ENCODE data around the gene TFPT.
"Not testable (repeated sequence)": the region's sequence is repeated elsewhere in the genome, so short reads cannot be mapped to it uniquely, and the experiment has no call there.

The TFPT gene

DNA sequence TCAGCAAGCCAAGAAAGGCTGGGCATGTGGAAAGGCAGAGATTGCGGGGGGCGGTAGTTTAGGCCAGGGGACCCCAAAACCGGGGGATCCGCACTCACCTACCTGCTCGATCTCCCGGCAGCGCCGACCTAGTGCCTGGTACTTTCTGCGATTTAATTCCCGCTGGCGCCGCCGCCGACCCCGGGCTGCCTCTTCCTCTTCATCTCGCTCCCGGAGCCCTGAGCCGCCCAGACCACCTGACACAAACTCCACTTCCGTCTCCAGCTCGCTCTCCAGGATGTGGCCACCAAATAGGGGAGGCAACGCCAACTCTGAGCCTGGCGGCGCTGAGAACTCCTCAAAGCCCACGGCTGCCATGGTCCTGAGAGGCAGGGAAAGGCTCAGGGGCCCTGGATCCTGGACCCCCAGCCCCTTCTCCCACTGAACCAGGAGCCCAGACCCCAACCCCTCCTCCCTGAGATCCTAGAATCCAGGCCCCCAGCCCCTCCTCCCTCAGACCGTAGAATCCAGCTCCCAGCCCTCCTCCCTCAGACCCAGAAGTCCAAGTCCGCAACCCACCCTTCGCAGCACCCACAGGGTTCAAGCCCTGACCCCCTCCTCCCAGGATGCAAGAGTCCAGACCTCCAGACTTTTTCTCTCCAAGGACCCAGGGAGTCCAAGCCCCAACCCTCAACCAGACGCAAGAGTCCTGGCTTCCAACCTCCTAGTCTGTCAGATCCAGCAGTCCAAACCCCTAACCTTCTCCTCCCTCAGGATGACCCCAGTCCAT is 933 bp downstream of the TFPT start:
- DNase-seq, result no peak

DNA sequence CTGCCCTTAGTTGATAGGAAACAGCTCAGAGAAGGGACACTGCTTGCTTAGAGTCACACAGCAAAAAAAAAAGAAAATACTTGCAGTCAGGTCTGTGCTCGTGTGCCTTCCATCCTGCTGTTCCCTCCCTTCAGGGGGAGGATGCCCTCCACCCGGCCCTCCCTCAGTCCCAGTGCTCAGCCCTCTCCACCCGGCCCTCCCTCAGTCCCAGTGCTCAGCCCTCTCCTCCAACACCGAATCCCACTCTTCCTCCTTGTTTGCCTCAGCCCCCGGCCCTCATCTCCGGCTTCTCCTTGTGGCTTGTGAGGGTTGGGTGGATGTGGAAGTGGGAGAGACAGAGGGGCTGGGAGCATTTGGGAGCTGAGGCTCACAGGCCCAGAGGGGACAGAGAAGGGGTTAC is 5.8 kb downstream of the TFPT start:
- DNase-seq, result no peak

- no peak for DNase-seq
Measured at GRCh38 chr19:54108496-54108895, 7.0 kb downstream of the TFPT start.

- DNase-seq, result no peak
Measured at GRCh38 chr19:54107876-54108490, 7.5 kb downstream of the TFPT start.

GRCh38 chr19:54106716-54107115 is 8.7 kb downstream of the TFPT start:
- DNase-seq, result no peak

DNA sequence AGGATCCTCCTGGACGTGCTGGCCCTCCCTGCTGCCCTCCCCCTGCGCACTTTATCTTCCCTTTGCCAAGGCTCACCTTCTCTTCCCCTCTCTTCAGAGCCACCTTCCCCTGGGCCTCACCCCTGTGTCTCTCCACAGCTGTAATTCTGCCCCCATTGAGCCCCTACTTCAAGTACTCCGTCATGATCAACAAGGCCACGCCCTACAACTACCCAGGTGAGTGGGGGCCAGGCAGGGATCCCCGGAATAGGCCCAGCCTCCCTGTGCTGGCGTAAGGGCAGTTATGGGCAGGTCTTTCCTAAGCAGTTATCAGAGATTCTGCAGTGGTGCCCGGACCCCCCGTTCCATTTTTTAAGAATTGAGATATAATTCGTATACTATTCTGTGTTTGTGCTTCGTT is 9.7 kb downstream of the TFPT start:
- no peak for DNase-seq

GRCh38 chr19:54104998-54105715 is 10.3 kb downstream of the TFPT start:
- no peak for DNase-seq

DNA sequence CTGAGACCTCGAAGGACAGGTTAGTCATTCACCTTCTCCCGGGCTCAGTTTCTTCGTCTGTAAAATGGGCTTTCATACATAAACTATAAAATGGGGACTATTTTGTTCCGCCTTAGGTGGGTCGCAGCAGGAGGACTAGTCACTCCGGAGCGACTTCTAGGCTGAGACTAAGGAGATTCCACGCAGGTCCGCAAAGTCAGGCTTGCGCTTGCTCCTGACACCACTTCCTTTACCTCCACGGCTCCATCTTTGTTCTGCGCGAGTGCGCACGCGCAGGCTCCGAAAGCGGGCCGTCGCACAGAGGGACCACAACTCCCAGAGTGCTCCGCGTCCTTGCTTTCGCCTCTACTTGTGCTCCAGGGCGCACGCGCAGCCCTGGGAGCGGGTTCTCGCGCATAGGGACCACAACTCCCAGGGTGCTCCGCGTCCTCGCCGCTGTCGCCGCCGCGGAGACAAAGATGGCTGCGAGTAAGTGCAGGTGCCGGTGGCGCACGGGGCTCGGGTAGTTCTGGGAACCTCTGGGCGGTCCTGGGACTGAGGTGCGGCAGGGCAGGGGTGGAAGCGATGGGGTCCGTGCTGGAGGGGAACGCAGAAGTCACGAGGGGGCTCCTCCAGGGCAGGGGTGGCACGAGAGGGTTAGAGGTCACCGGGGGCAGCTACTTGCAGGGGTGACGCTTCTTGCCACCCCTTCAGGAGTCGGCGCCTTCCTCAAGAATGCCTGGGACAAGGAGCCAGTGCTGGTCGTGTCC is 12.9 kb downstream of the TFPT start, which contains the start of gene NDUFA3:
TSS of gene NDUFA3 (plus strand) at position 435 of the 749 bp plus-strand sequence. CDS start at position 459, 24 bp downstream.
- DNase-seq, result peak; percentile 95

- DNase-seq, result no peak
Measured at GRCh38 chr19:54100561-54100960, 14.9 kb downstream of the TFPT start, which contains the start of gene OSCAR. Gene OSCAR, minus strand, starts transcription at chr19:54100803. Its CDS starts 11 bp downstream, at chr19:54100792.

DNA sequence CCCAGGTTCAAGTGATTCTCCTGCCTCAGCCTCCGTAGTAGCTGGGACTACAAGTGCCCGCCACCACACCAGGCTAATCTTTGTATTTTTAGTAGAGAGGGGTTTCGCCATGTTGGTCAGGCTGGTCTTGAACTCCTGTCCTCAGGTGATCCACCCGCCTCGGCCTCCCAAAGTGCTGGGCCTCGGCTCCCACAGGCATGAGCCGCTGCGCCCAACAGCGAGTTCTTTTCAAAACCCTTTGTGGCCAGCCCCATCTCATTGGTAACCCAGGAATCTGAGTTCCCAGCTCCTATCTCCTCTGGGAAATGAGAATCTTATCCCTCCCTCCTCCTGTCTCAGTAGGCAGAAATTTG is 15.6 kb downstream of the TFPT start:
- not testable (repeated sequence) for DNase-seq

DNA sequence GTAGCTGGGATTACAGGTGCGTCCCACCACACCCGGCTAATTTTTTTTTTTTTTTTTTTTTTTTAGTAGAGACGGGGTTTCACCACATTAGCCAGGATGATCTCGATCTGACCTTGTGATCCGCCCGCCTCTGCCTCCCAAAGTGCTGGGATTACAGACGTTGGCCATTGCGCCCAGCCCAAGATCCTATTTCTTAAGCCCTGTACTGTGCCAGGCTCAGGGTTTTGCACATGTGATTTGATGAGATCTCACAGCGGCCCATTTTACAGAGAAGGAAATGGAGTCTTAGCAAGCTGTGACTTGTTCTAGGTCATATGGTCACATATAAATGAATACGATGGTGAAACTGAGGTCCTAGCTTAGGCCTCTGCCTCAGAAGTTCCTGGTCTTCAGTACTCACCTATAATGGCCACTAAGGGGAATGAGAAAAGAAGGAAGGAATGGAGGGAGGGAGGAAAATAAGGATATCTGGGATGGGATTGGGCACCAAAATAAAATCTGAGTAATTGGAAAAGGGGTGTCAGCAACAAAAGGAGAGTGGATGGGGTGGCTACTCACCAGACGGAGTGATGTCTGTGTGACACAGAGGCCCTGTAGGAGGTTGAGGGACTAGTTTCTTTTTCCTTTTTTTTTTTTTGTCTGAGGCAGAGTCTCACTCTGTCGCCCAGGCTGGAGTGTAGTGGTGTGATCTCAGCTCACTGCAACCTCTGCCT is 16.1 kb downstream of the TFPT start:
- DNase-seq, result no peak

DNA sequence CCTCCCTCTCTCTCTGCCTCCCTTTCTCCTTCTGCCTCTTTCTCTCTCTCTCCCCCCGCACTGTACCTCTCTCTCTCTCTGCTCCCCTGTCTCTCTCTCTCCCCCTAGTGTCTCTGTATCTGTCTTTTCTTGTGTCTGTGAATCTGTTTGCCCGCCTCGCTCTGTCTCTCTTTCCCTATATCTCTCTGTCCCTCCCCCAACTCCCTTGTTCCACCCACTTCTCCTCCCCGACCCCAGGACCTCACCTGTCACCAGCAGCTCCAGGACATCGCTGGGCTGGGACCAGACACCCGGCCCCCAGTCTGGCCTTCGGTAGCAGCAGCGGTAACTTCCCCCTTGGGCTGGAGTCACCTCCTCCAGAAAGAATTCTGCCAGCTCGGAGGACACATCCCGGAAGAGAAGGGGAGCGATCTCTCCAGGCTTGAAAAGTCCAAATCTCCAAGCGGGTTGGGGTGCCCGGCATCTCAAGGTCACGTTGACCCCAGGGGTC is 18.8 kb downstream of the TFPT start:
- DNase-seq, result no peak

DNA sequence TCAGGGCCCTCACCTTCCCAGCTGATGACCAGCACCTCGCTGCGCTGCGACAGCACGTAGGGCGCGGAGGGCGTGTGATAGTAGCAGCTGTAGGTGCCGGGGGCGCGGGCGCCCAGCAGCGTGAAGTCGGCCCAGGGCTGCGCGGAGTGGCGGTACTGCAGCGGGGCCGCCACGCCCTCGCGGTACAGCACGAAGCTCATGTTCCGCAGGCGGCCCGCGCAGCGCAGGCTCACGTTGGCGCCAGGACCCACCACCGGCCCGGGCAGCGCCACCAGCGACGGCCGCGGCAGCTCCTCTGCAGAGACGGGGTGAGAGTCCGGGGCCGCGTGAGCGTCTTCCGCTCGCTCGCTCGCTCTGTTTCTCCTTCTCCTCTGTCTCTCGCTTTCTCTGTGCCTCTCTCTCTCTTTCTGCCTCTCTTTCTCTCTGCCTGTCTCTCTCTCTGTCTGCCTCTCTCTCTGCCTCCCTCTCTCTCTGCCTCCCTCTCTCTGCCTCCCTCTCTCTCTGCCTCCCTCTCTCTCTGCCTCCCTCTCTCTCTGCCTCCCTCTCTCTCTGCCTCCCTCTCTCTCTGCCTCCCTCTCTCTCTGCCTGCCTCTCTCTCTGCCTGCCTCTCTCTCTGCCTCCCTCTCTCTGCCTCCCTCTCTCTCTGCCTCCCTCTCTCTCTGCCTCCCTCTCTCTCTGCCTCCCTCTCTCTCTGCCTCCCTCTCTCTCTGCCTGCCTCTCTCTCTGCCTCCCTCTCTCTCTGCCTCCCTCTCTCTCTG is 19.4 kb downstream of the TFPT start:
- not testable (repeated sequence) for DNase-seq

DNA sequence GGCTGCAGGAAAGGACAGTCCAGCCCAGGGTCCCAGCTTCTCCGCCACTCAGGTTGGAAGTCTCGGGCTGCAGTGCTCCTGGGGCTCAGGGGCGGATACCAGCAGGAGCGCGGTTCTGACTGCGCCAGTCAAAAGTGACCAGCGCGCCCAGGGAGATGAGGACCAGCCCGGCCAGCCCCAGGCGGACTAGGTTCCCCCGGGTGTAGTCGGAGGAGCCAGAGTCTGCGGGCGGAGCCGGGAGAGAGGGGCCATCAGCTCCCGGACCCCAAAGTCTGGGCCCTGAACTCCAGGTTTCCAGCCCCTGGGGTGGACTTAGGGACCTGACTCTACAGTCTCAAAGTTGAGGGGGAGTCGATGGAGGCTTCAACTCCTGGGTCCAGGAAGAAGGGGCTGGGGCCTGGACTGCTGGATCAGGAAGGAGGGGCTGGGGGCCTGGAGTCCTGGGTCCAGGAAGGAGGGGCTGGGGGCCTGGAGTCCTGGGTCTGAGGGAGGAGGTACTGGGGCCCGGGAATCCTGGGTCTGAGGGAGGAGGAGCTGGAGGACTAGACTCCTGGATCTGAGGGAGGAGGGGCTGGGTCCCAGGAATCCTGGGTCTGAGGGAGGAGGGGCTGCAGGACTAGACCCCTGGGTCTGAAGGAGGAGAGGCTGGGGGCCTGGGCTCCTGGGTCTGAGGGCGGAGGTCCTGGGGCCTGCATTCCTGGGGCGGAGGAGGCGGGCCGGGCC is 20.2 kb downstream of the TFPT start:
- no peak for DNase-seq

- no peak for DNase-seq
Measured at GRCh38 chr19:54094426-54095000, 20.9 kb downstream of the TFPT start.

DNA sequence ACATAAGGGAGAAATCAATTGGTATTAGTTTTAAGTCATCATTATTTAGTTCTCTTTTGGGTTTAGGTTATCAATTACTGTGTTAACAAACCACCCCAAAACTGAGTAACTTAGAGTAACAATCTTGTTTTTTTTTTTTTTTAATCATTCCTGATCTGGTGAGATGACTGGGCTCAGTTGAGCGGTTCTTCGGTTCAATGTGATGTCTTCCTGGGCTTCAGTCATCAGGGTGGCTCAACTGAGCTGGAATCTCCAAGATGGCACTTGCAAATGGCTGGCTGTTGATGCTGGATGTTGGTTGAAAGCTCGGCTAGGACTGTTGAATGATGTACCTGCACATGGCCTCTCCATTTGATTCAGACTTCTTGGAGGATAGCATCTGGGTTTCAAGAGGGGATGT is 31.0 kb downstream of the TFPT start:
- no peak for DNase-seq

DNA sequence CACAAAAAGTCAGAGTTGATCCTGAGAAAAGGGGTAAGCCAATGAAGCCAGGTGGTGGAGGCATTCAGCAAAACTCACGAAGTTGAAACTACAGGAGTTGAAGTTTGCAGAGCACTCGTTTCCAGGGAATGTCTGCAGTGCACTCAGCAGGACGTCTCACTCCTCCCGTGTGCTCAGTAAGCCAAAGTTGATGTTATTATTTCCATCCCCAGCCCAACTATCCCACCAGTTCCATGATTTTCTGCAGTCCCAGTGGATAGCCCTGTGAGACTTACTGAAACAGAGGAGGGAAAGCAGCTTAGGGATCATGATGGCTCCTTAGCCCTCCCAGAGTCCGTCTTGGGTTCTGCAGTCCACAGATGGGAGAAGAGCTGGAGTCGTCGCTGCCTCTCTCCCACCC is 34.4 kb downstream of the TFPT start, which contains the start of gene TARM1:
TSS of gene TARM1 (minus strand) at position 334 of the 400 bp plus-strand sequence. CDS start at position 309, 25 bp downstream.
- DNase-seq, result no peak

DNA sequence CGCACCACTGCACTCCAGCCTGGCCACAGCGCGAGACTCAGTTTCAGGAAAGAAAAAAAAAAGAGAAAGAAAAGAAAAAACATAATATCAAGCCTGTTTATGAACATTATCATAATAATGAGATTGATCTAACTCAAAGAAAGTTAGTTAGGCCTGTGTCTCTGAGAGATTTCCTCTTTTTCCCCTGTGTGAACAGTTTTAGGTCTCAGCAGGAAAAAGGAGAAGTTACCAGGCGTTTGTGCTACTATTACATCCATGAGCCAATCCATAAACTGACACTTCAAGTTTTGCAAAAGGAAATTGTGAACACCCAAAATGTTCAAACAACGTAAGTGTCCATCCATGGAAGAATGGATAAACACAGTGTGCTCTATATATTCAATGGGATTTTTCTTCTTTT is 38.1 kb downstream of the TFPT start:
- no peak for DNase-seq

DNA sequence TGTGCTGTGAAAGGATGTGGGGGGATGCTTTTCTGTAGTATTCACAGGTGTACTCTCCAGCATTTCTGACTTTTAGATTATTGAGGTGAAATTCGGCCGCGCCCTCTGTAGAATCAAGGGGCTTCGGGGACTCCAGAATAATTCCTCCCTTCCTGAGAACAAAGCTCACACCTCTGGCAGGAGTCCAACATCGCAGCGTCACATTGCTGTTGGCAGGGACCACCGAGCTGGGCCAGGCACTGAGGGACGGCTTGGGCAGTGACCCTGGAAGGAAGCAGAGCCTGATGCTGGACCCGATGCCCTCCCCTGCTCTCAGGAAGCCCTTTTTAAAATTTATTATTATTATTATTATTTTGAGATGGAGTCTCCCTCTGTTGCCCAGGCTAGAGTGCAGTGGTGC is 40.6 kb downstream of the TFPT start:
- no peak for DNase-seq

DNA sequence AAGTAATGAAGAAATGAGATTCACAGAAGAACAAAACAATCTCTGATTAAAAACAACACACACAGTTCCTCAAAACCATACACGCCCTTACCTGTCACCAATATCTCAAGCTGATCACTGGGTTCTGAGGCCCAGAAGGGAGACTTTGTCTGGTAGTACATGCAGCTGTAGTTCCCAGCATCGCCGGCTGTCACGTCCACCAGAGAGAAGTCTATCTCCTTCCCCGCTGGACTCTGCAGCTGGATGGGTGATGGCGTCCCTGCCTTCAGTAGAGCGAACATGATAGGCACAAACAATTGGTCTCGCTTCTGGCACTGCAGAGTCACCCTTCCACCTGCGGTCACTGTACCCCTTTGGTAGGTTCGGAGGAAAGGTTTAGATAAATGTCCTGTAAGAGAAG is 41.6 kb downstream of the TFPT start:
- no peak for DNase-seq
